Activated naive CD8-positive, alpha-beta T cell treated with anti-CD3 and anti-CD28 coated beads, Interleukin-2, amount 50 U/mL, for 24 hours (primary cell): Measurements from ENCODE around the gene TRNP1.
"Not testable (repeated sequence)": the region's sequence is repeated elsewhere in the genome, so short reads cannot be mapped to it uniquely, and the experiment has no call there.

Experiments
- ATAC-seq: fragments of 150-1000 bp; cut with Tn5 transposase; one replicate; pipeline ENCODE4 v1.10.0; 2021
- DNase-seq: peaks from one replicate; pipeline ENCODE4 v3.0.0; 2021
- H3K27ac Mint-ChIP-seq: one replicate; pipeline ENCODE4 v1.8.0; 2021; ENCODE audit warnings: mild to moderate bottlenecking, mixed read lengths
- H3K27me3 Mint-ChIP-seq: one replicate; pipeline ENCODE4 v1.8.0; 2021; ENCODE audit warnings: mixed read lengths
- H3K36me3 Mint-ChIP-seq: one replicate; pipeline ENCODE4 v1.8.0; 2021; ENCODE audit warnings: low read depth, mixed read lengths
- H3K4me1 Mint-ChIP-seq: one replicate; pipeline ENCODE4 v1.8.0; 2021; ENCODE audit warnings: mixed read lengths
- H3K4me3 Mint-ChIP-seq: one replicate; pipeline ENCODE4 v1.8.0; 2021; ENCODE audit warnings: mild to moderate bottlenecking, moderate library complexity, mixed read lengths
- H3K9me3 Mint-ChIP-seq: one replicate; pipeline ENCODE4 v1.8.0; 2021; ENCODE audit warnings: mixed read lengths

The TRNP1 gene

GRCh38 chr1:26986658-26987057, 6.8 kb upstream of the TRNP1 start:
- H3K4me3 Mint-ChIP-seq: no peak overlapping the region
- no peak for DNase-seq
- no peaks in the 10 kb centered on the region for H3K9me3 Mint-ChIP-seq
- peaks cover 5% of the 10 kb centered on the region for H3K4me1 Mint-ChIP-seq
- ATAC-seq: no peak
- no peaks in the 10 kb centered on the region for H3K36me3 Mint-ChIP-seq
- H3K27ac Mint-ChIP-seq: no peak overlapping the region
- peaks cover 43% of the 10 kb centered on the region for H3K27me3 Mint-ChIP-seq

GRCh38 chr1:26989403-26990109, 3.9 kb upstream of the TRNP1 start:
- not testable (repeated sequence) for H3K27ac Mint-ChIP-seq, DNase-seq, H3K9me3 Mint-ChIP-seq, H3K4me3 Mint-ChIP-seq, H3K36me3 Mint-ChIP-seq, ATAC-seq
- Mint-ChIP-seq H3K4me1 (peaks cover 16% of the 10 kb centered on the region), H3K27me3 (peaks cover 44% of the 10 kb centered on the region)

GRCh38 chr1:26991310-26992116, 2.0 kb upstream of the TRNP1 start:
- Mint-ChIP-seq H3K27me3 (peaks cover 58% of the 10 kb centered on the region), H3K4me3 (no peak overlapping the region), H3K9me3 (no peaks in the 10 kb centered on the region), H3K36me3 (no peaks in the 10 kb centered on the region), H3K27ac (no peak overlapping the region), H3K4me1 (peaks cover 17% of the 10 kb centered on the region)
- ATAC-seq: no peak
- DNase-seq: no peak

- Mint-ChIP-seq H3K4me3 (peak overlapping the region; percentile 57), H3K9me3 (no peaks in the 10 kb centered on the region), H3K4me1 (peaks cover 22% of the 10 kb centered on the region), H3K27ac (no peak overlapping the region), H3K27me3 (peaks cover 60% of the 10 kb centered on the region), H3K36me3 (no peaks in the 10 kb centered on the region)
- ATAC-seq: peak; percentile 25
- DNase-seq: peak; percentile 29
Measured at GRCh38 chr1:26994020-26994786, 711 bp downstream of the TRNP1 start.

- H3K27ac Mint-ChIP-seq: no peak overlapping the region
- no peaks in the 10 kb centered on the region for H3K36me3 Mint-ChIP-seq
- ATAC-seq (no peak), DNase-seq (no peak)
- H3K27me3 Mint-ChIP-seq: peaks cover 54% of the 10 kb centered on the region
- H3K9me3 Mint-ChIP-seq: no peaks in the 10 kb centered on the region
- H3K4me1 Mint-ChIP-seq: peaks cover 22% of the 10 kb centered on the region
- peak overlapping the region; percentile 57 for H3K4me3 Mint-ChIP-seq
Measured at GRCh38 chr1:26994787-26995517, 1.5 kb downstream of the TRNP1 start.

- Mint-ChIP-seq H3K9me3 (no peaks in the 10 kb centered on the region), H3K27ac (no peak overlapping the region), H3K36me3 (no peaks in the 10 kb centered on the region), H3K4me3 (no peak overlapping the region), H3K27me3 (peaks cover 46% of the 10 kb centered on the region), H3K4me1 (peaks cover 22% of the 10 kb centered on the region)
- ATAC-seq: no peak
- DNase-seq: no peak
Measured at GRCh38 chr1:26996024-26996423, 2.5 kb downstream of the TRNP1 start.

- DNase-seq (no peak), ATAC-seq (no peak)
- Mint-ChIP-seq H3K27ac (no peak overlapping the region), H3K36me3 (no peaks in the 10 kb centered on the region), H3K4me1 (peaks cover 17% of the 10 kb centered on the region), H3K9me3 (no peaks in the 10 kb centered on the region), H3K27me3 (peaks cover 40% of the 10 kb centered on the region), H3K4me3 (no peak overlapping the region)
Measured at GRCh38 chr1:26996665-26997064, 3.2 kb downstream of the TRNP1 start.

- Mint-ChIP-seq H3K4me3 (no peak overlapping the region), H3K27ac (no peak overlapping the region), H3K9me3 (no peaks in the 10 kb centered on the region), H3K36me3 (no peaks in the 10 kb centered on the region), H3K4me1 (peaks cover 10% of the 10 kb centered on the region), H3K27me3 (peaks cover 27% of the 10 kb centered on the region)
- ATAC-seq (no peak), DNase-seq (no peak)
Measured at GRCh38 chr1:26998429-26999300, 5.2 kb downstream of the TRNP1 start.

- Mint-ChIP-seq H3K4me3 (no peak overlapping the region), H3K36me3 (no peaks in the 10 kb centered on the region), H3K9me3 (no peaks in the 10 kb centered on the region), H3K27me3 (peaks cover 26% of the 10 kb centered on the region), H3K27ac (no peak overlapping the region), H3K4me1 (peaks cover 9% of the 10 kb centered on the region)
- ATAC-seq (no peak), DNase-seq (no peak)
Measured at GRCh38 chr1:26999440-26999987, 6.0 kb downstream of the TRNP1 start.

GRCh38 chr1:27000090-27000816, 6.8 kb downstream of the TRNP1 start:
- H3K9me3 Mint-ChIP-seq: no peaks in the 10 kb centered on the region
- DNase-seq (no peak), ATAC-seq (no peak)
- H3K36me3 Mint-ChIP-seq: no peaks in the 10 kb centered on the region
- H3K4me3 Mint-ChIP-seq: no peak overlapping the region
- peaks cover 8% of the 10 kb centered on the region for H3K4me1 Mint-ChIP-seq
- peaks cover 19% of the 10 kb centered on the region for H3K27me3 Mint-ChIP-seq
- no peak overlapping the region for H3K27ac Mint-ChIP-seq

- H3K36me3 Mint-ChIP-seq: no peaks in the 10 kb centered on the region
- H3K9me3 Mint-ChIP-seq: no peaks in the 10 kb centered on the region
- H3K4me1 Mint-ChIP-seq: peaks cover 8% of the 10 kb centered on the region
- DNase-seq: no peak
- no peak for ATAC-seq
- H3K27me3 Mint-ChIP-seq: peaks cover 12% of the 10 kb centered on the region
- H3K4me3 Mint-ChIP-seq: no peak overlapping the region
- no peak overlapping the region for H3K27ac Mint-ChIP-seq
Measured at GRCh38 chr1:27000817-27001460, 7.4 kb downstream of the TRNP1 start.

GRCh38 chr1:27001570-27002360, 8.3 kb downstream of the TRNP1 start:
- Mint-ChIP-seq H3K4me3 (no peak overlapping the region), H3K4me1 (peaks cover 8% of the 10 kb centered on the region), H3K27me3 (peaks cover 5% of the 10 kb centered on the region), H3K36me3 (no peaks in the 10 kb centered on the region), H3K27ac (no peak overlapping the region), H3K9me3 (no peaks in the 10 kb centered on the region)
- ATAC-seq (no peak), DNase-seq (no peak)
